Vagina (tissue), 2 donors: ENCODE results near the gene SLC2A9. TPM values are rescaled to one million over a fixed set of nuclear protein-coding genes. Genes with fewer than 3 reads are reported as not detected.
"Not testable (repeated sequence)": the region's sequence is repeated elsewhere in the genome, so short reads cannot be mapped to it uniquely, and the experiment has no call there.

Experiments used
- DNase-seq, 2 donors: peaks; one replicate each; pipeline ENCODE4 v3.0.0-alpha.2; 2017; ENCODE audit errors: extremely low spot score in 2 of 2
- H3K27ac ChIP-seq: fragments of 200-600 bp; sonication (generic); one replicate; pipeline ENCODE4 v1.5.1; 2019
- H3K27me3 ChIP-seq: fragments of 200-600 bp; sonication (generic); one replicate; pipeline ENCODE4 v1.5.1; 2019
- H3K36me3 ChIP-seq, 2 donors: fragments of 200-600 bp; sonication (generic); one replicate each; pipeline ENCODE4 v1.5.1; 2017 to 2019
- H3K4me1 ChIP-seq: fragments of 200-600 bp; sonication (generic); one replicate; pipeline ENCODE4 v1.5.1; 2019
- H3K4me3 ChIP-seq, 2 donors: fragments of 200-600 bp; sonication (generic); 1 replicate in 1 of 2; 2 replicates in 1 of 2; pipeline ENCODE4 v1.5.1; 2016 to 2019
- H3K9me3 ChIP-seq: fragments of 200-600 bp; sonication (generic); one replicate; pipeline ENCODE4 v1.5.1; 2019
- POLR2A ChIP-seq, 2 donors: fragments of 450-650 bp; IDR thresholded peaks; one replicate each; pipeline ENCODE4 v1.6.1; 2017; ENCODE audit warnings: antibody characterized with exemption in 2 of 2, mild to moderate bottlenecking in 2 of 2, moderate library complexity in 2 of 2
- POLR2AphosphoS5 ChIP-seq, 2 donors: sonication (generic); formaldehyde crosslinking; IDR thresholded peaks; one replicate each; pipeline ENCODE4 v1.9.0; 2017; ENCODE audit warnings: antibody characterized with exemption in 2 of 2, mild to moderate bottlenecking in 2 of 2, low read depth in 1 of 2; ENCODE audit not compliant: insufficient read depth in 1 of 2
- intact Hi-C: fragments of 100-400 bp; cut with DNase I; formaldehyde crosslinking; loops from one replicate; pipeline ENCODE4 v1.15.1; 2023
- total RNA-seq: library from RNA; depleted of rRNA; stranded (reverse); fragments of >200 nt; gene quantifications from one replicate; pipeline ENCODE4 v1.2.3, GENCODE V29; 2016
- TF ChIP-seq, protein P1 (sequence below), 3 experiments: fragments of 450-650 bp in 2 of 3; fragments of 200-600 bp in 1 of 3; sonication (generic) in 1 of 3; IDR thresholded peaks; one replicate each; pipeline ENCODE4 v1.5.1; 2017 to 2019; ENCODE audit warnings: antibody characterized with exemption in 3 of 3, mild to moderate bottlenecking in 2 of 3, moderate library complexity in 2 of 3

The SLC2A9 gene
- total RNA-seq, 1 donor from 2014 or later: 7.9 TPM

DNA sequence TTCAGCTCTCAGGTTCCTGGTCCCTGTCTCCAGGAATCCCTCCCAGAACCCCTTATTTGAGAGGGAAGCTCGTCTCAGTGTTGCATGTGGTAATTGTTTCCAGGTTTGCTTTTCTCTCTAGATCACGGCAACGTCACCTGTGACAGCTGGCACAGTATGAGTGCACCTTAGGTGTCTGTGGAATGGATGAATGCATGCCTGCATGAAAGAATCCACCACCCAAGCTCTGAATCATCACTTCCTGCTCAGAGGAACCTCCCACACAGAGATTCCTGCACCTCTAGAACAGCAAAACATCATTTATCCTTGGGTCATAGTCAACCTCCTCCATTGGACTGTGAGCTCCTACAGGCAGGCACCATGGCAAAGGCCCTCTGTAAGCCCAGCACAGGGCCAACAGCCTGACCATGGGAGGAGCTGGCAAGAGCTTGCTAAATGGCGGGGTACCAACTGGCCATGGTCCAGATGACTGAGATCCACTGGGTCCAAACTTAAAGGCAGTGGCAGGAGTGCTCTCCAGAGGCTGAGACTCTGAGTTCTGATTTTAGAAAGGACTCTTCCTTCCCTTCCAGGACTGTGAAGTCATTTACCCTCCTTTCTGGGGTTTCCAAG is 116.2 kb downstream of the SLC2A9 start:
- peaks cover 3% of the 10 kb centered on the region for H3K4me1 ChIP-seq
- H3K27me3 ChIP-seq: no peaks in the 10 kb centered on the region
- H3K36me3 ChIP-seq: no peaks in the 10 kb centered on the region
- no peaks in the 10 kb centered on the region for H3K9me3 ChIP-seq
- no peak overlapping the region for H3K27ac ChIP-seq
- no peak for DNase-seq
- intact Hi-C loops: no loop called here
- no peak overlapping the region for H3K4me3 ChIP-seq
- TF ChIP-seq POLR2A (IDR thresholded peaks at IDR 0.05): no peak
- TF ChIP-seq, protein P1, sequence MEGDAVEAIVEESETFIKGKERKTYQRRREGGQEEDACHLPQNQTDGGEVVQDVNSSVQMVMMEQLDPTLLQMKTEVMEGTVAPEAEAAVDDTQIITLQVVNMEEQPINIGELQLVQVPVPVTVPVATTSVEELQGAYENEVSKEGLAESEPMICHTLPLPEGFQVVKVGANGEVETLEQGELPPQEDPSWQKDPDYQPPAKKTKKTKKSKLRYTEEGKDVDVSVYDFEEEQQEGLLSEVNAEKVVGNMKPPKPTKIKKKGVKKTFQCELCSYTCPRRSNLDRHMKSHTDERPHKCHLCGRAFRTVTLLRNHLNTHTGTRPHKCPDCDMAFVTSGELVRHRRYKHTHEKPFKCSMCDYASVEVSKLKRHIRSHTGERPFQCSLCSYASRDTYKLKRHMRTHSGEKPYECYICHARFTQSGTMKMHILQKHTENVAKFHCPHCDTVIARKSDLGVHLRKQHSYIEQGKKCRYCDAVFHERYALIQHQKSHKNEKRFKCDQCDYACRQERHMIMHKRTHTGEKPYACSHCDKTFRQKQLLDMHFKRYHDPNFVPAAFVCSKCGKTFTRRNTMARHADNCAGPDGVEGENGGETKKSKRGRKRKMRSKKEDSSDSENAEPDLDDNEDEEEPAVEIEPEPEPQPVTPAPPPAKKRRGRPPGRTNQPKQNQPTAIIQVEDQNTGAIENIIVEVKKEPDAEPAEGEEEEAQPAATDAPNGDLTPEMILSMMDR (IDR thresholded peaks at IDR 0.05): no peak
- no peak for TF ChIP-seq POLR2AphosphoS5 (IDR thresholded peaks at IDR 0.05; ENCODE audit: insufficient read depth in 1 of 2, low read depth in 1 of 2)

GRCh38 chr4:9903317-9903716 is 118.0 kb downstream of the SLC2A9 start:
- H3K4me1 ChIP-seq: peaks cover 14% of the 10 kb centered on the region
- no peak overlapping the region for H3K27ac ChIP-seq
- H3K36me3 ChIP-seq: no peaks in the 10 kb centered on the region
- H3K27me3 ChIP-seq: no peaks in the 10 kb centered on the region
- intact Hi-C loops: no loop called here
- no peaks in the 10 kb centered on the region for H3K9me3 ChIP-seq
- TF ChIP-seq, protein P1 (IDR thresholded peaks at IDR 0.05): no peak
- no peak for TF ChIP-seq POLR2AphosphoS5 (IDR thresholded peaks at IDR 0.05; ENCODE audit: insufficient read depth in 1 of 2, low read depth in 1 of 2)
- no peak for TF ChIP-seq POLR2A (IDR thresholded peaks at IDR 0.05)
- DNase-seq: no peak
- H3K4me3 ChIP-seq: no peak overlapping the region

- Histone ChIP-seq H3K4me1 (peaks cover 14% of the 10 kb centered on the region), H3K4me3 (no peak overlapping the region), H3K9me3 (no peaks in the 10 kb centered on the region), H3K36me3 (no peaks in the 10 kb centered on the region), H3K27me3 (no peaks in the 10 kb centered on the region), H3K27ac (no peak overlapping the region)
- TF ChIP-seq POLR2A (IDR thresholded peaks at IDR 0.05) (no peak), POLR2AphosphoS5 (IDR thresholded peaks at IDR 0.05; ENCODE audit: insufficient read depth in 1 of 2, low read depth in 1 of 2) (no peak)
- TF ChIP-seq, protein P1 (IDR thresholded peaks at IDR 0.05): no peak
- DNase-seq: no peak
- intact Hi-C loops: no loop called here
These were observed 120.0 kb downstream of the SLC2A9 start for GRCh38 chr4:9901257-9901656.

GRCh38 chr4:9900633-9901032 is 120.7 kb downstream of the SLC2A9 start:
- DNase-seq, H3K27ac ChIP-seq, H3K27me3 ChIP-seq, H3K4me3 ChIP-seq, intact Hi-C loops, H3K36me3 ChIP-seq, H3K9me3 ChIP-seq: not testable (repeated sequence)
- H3K4me1 ChIP-seq: peaks cover 14% of the 10 kb centered on the region

GRCh38 chr4:9899306-9900055 is 121.8 kb downstream of the SLC2A9 start:
- Histone ChIP-seq H3K9me3 (no peaks in the 10 kb centered on the region), H3K4me3 (no peak overlapping the region), H3K36me3 (no peaks in the 10 kb centered on the region), H3K27ac (no peak overlapping the region), H3K4me1 (peaks cover 14% of the 10 kb centered on the region), H3K27me3 (no peaks in the 10 kb centered on the region)
- TF ChIP-seq, protein P1 (IDR thresholded peaks at IDR 0.05): no peak
- TF ChIP-seq POLR2AphosphoS5 (IDR thresholded peaks at IDR 0.05; ENCODE audit: insufficient read depth in 1 of 2, low read depth in 1 of 2) (no peak), POLR2A (IDR thresholded peaks at IDR 0.05) (no peak)
- intact Hi-C loops: no loop called here
- no peak for DNase-seq
